NCI-H1417 treated with DMSO at 0.1 percent for 48 hours (cell line): ENCODE measurements around the gene TPM1.

Experiments used
- DNase-seq: peaks from one replicate; lab custom pipeline; 2025; lab: John Stamatoyannopoulos, UW

The TPM1 gene

GRCh38 chr15:63016234-63016633 is 26.3 kb upstream of the TPM1 start:
- no peak for DNase-seq

GRCh38 chr15:63018639-63019038 is 23.9 kb upstream of the TPM1 start:
- no peak for DNase-seq

- DNase-seq: no peak
Measured at GRCh38 chr15:63019511-63020109, 22.9 kb upstream of the TPM1 start.

GRCh38 chr15:63020128-63020527 is 22.4 kb upstream of the TPM1 start:
- DNase-seq: no peak

GRCh38 chr15:63020759-63021430 is 21.7 kb upstream of the TPM1 start:
- DNase-seq: no peak

- no peak for DNase-seq
Measured at GRCh38 chr15:63022181-63022580, 20.4 kb upstream of the TPM1 start.

GRCh38 chr15:63022663-63023062 is 19.9 kb upstream of the TPM1 start:
- DNase-seq: no peak

GRCh38 chr15:63023351-63023945 is 19.1 kb upstream of the TPM1 start:
- DNase-seq: no peak

- no peak for DNase-seq
Measured at GRCh38 chr15:63025460-63025859, 17.1 kb upstream of the TPM1 start.

- no peak for DNase-seq
Measured at GRCh38 chr15:63027646-63028045, 14.9 kb upstream of the TPM1 start.

GRCh38 chr15:63028442-63029110 is 14.0 kb upstream of the TPM1 start:
- DNase-seq: no peak

GRCh38 chr15:63029676-63030075 is 12.9 kb upstream of the TPM1 start:
- DNase-seq: no peak

GRCh38 chr15:63030101-63030551 is 12.4 kb upstream of the TPM1 start:
- no peak for DNase-seq

- no peak for DNase-seq
Measured at GRCh38 chr15:63034578-63034977, 8.0 kb upstream of the TPM1 start.

- no peak for DNase-seq
Measured at GRCh38 chr15:63035253-63035652, 7.3 kb upstream of the TPM1 start.

GRCh38 chr15:63035977-63036376 is 6.6 kb upstream of the TPM1 start:
- DNase-seq: no peak

GRCh38 chr15:63037976-63038720 is 4.4 kb upstream of the TPM1 start:
- DNase-seq: no peak

GRCh38 chr15:63038926-63039673 is 3.4 kb upstream of the TPM1 start:
- DNase-seq: no peak

GRCh38 chr15:63039811-63040210 is 2.7 kb upstream of the TPM1 start:
- DNase-seq: no peak

- no peak for DNase-seq
Measured at GRCh38 chr15:63040509-63040908, 2.0 kb upstream of the TPM1 start.

- DNase-seq: no peak
Measured at GRCh38 chr15:63040954-63041353, 1.6 kb upstream of the TPM1 start.
